Measurements from ENCODE around the gene GCK.

Gene GCK

GRCh38 chr7:44121761-44122420, 67.3 kb downstream of the GCK start:
- WGBS (ENCODE audit: extremely low coverage, insufficient coverage, insufficient read length): no CpG with 5 or more reads among the region's 12 CpGs

GRCh38 chr7:44120395-44120794, 68.8 kb downstream of the GCK start:
- Histone ChIP-seq H3K9me3 (ENCODE audit: insufficient read depth, low read depth, low read length) (no peaks in the 10 kb centered on the region), H4K12ac (ENCODE audit: low read depth, low read length) (no peak overlapping the region), H3K23ac (ENCODE audit: low read length) (no peak overlapping the region), H3K79me1 (ENCODE audit: low read length) (peaks cover 6% of the 10 kb centered on the region), H4K91ac (ENCODE audit: low read depth, low read length) (no peak overlapping the region), H2AK5ac (ENCODE audit: low read length) (no peak overlapping the region), H3K4ac (ENCODE audit: low read depth, low read length) (no peak overlapping the region), H3K79me2 (ENCODE audit: control insufficient read depth, insufficient read depth, low read length, poor library complexity) (no peaks in the 10 kb centered on the region), H3K14ac (ENCODE audit: low read length) (no peak overlapping the region), H3K4me2 (ENCODE audit: low read length) (no peak overlapping the region), H2BK12ac (ENCODE audit: low read length) (no peak overlapping the region), H3K27me3 (ENCODE audit: insufficient read depth, low read length) (no peaks in the 10 kb centered on the region), H2BK5ac (ENCODE audit: low read depth, low read length, poor library complexity) (no peak overlapping the region), H3K9ac (ENCODE audit: low read length) (no peak overlapping the region), H3K4me3 (ENCODE audit: low read depth, low read length) (no peak overlapping the region), H3K18ac (ENCODE audit: low read length) (no peak overlapping the region), H2AFZ (ENCODE audit: insufficient read depth, low read length, poor library complexity) (no peak overlapping the region), H4K8ac (ENCODE audit: low read depth, low read length) (no peak overlapping the region), H2BK120ac (ENCODE audit: insufficient read depth, low read length, poor library complexity) (no peak overlapping the region), H3K36me3 (ENCODE audit: control insufficient read depth in 1 of 2, insufficient read depth in 2 of 2, low read length in 2 of 2) (peaks cover 45 to 48% of the 10 kb centered on the region in 2 experiments), H3K4me1 (ENCODE audit: control insufficient read depth in 1 of 2, insufficient read depth in 2 of 2, low read length in 2 of 2) (peaks cover 0 to 2% of the 10 kb centered on the region in 2 experiments), H3K27ac (ENCODE audit: low read depth, low read length) (no peak overlapping the region)
- no peak for DNase-seq
- WGBS (ENCODE audit: extremely low coverage, insufficient coverage, insufficient read length): no CpG with 5 or more reads among the region's 6 CpGs

More at GRCh38 chr7:44121761-44122420, 67.3 kb downstream of the GCK start:
- Histone ChIP-seq H4K91ac (ENCODE audit: low read depth, low read length) (no peak overlapping the region), H2AK5ac (ENCODE audit: low read length) (no peak overlapping the region), H2BK120ac (ENCODE audit: insufficient read depth, low read length, poor library complexity) (no peak overlapping the region), H2BK12ac (ENCODE audit: low read length) (no peak overlapping the region), H3K18ac (ENCODE audit: low read length) (no peak overlapping the region), H3K14ac (ENCODE audit: low read length) (no peak overlapping the region), H3K27ac (ENCODE audit: low read depth, low read length) (no peak overlapping the region), H3K79me1 (ENCODE audit: low read length) (peaks cover 6% of the 10 kb centered on the region), H3K4me3 (ENCODE audit: low read depth, low read length) (no peak overlapping the region), H2BK5ac (ENCODE audit: low read depth, low read length, poor library complexity) (no peak overlapping the region), H2AFZ (ENCODE audit: insufficient read depth, low read length, poor library complexity) (no peak overlapping the region), H3K4me1 (ENCODE audit: control insufficient read depth in 1 of 2, insufficient read depth in 2 of 2, low read length in 2 of 2) (peaks cover 0 to 2% of the 10 kb centered on the region in 2 experiments), H3K4me2 (ENCODE audit: low read length) (no peak overlapping the region), H3K9me3 (ENCODE audit: insufficient read depth, low read depth, low read length) (no peaks in the 10 kb centered on the region), H3K4ac (ENCODE audit: low read depth, low read length) (no peak overlapping the region), H4K8ac (ENCODE audit: low read depth, low read length) (no peak overlapping the region), H3K79me2 (ENCODE audit: control insufficient read depth, insufficient read depth, low read length, poor library complexity) (no peaks in the 10 kb centered on the region), H4K12ac (ENCODE audit: low read depth, low read length) (no peak overlapping the region), H3K36me3 (ENCODE audit: control insufficient read depth in 1 of 2, insufficient read depth in 2 of 2, low read length in 2 of 2) (peaks cover 31 to 36% of the 10 kb centered on the region in 2 experiments), H3K27me3 (ENCODE audit: insufficient read depth, low read length) (no peaks in the 10 kb centered on the region), H3K9ac (ENCODE audit: low read length) (no peak overlapping the region), H3K23ac (ENCODE audit: low read length) (no peak overlapping the region)
- no peak for DNase-seq

GRCh38 chr7:44119829-44120380, 69.3 kb downstream of the GCK start:
- Histone ChIP-seq H3K4me3 (ENCODE audit: low read depth, low read length) (no peak overlapping the region), H3K27me3 (ENCODE audit: insufficient read depth, low read length) (no peaks in the 10 kb centered on the region), H3K4me1 (ENCODE audit: control insufficient read depth in 1 of 2, insufficient read depth in 2 of 2, low read length in 2 of 2) (peaks cover 0 to 2% of the 10 kb centered on the region in 2 experiments), H3K79me2 (ENCODE audit: control insufficient read depth, insufficient read depth, low read length, poor library complexity) (no peaks in the 10 kb centered on the region), H3K4ac (ENCODE audit: low read depth, low read length) (no peak overlapping the region), H3K27ac (ENCODE audit: low read depth, low read length) (no peak overlapping the region), H4K8ac (ENCODE audit: low read depth, low read length) (no peak overlapping the region), H3K9me3 (ENCODE audit: insufficient read depth, low read depth, low read length) (no peaks in the 10 kb centered on the region), H3K4me2 (ENCODE audit: low read length) (no peak overlapping the region), H3K23ac (ENCODE audit: low read length) (no peak overlapping the region), H3K18ac (ENCODE audit: low read length) (no peak overlapping the region), H2BK120ac (ENCODE audit: insufficient read depth, low read length, poor library complexity) (no peak overlapping the region), H2AFZ (ENCODE audit: insufficient read depth, low read length, poor library complexity) (no peak overlapping the region), H2AK5ac (ENCODE audit: low read length) (no peak overlapping the region), H2BK12ac (ENCODE audit: low read length) (no peak overlapping the region), H3K14ac (ENCODE audit: low read length) (no peak overlapping the region), H2BK5ac (ENCODE audit: low read depth, low read length, poor library complexity) (no peak overlapping the region), H3K79me1 (ENCODE audit: low read length) (peaks cover 6% of the 10 kb centered on the region), H4K91ac (ENCODE audit: low read depth, low read length) (no peak overlapping the region), H3K36me3 (ENCODE audit: control insufficient read depth in 1 of 2, insufficient read depth in 2 of 2, low read length in 2 of 2) (peaks cover 50 to 53% of the 10 kb centered on the region in 2 experiments), H3K9ac (ENCODE audit: low read length) (no peak overlapping the region), H4K12ac (ENCODE audit: low read depth, low read length) (no peak overlapping the region)
- DNase-seq: no peak
- no CpG with 5 or more reads among the region's 8 CpGs for WGBS (ENCODE audit: extremely low coverage, insufficient coverage, insufficient read length)

- H3K14ac ChIP-seq (ENCODE audit: low read length): no peak overlapping the region
- no peak overlapping the region for H4K91ac ChIP-seq (ENCODE audit: low read depth, low read length)
- no peaks in the 10 kb centered on the region for H3K79me1 ChIP-seq (ENCODE audit: low read length)
- H4K8ac ChIP-seq (ENCODE audit: low read depth, low read length): no peak overlapping the region
- H3K79me2 ChIP-seq (ENCODE audit: control insufficient read depth, insufficient read depth, low read length, poor library complexity): no peaks in the 10 kb centered on the region
- H3K9me3 ChIP-seq (ENCODE audit: insufficient read depth, low read depth, low read length): no peaks in the 10 kb centered on the region
- H2AK5ac ChIP-seq (ENCODE audit: low read length): no peak overlapping the region
- H3K4me2 ChIP-seq (ENCODE audit: low read length): no peak overlapping the region
- no peak overlapping the region for H3K23ac ChIP-seq (ENCODE audit: low read length)
- peaks cover 68 to 72% of the 10 kb centered on the region in 2 experiments for H3K36me3 ChIP-seq (ENCODE audit: control insufficient read depth in 1 of 2, insufficient read depth in 2 of 2, low read length in 2 of 2)
- no CpG with 5 or more reads among the region's 13 CpGs for WGBS (ENCODE audit: extremely low coverage, insufficient coverage, insufficient read length)
- no peak overlapping the region for H4K12ac ChIP-seq (ENCODE audit: low read depth, low read length)
- no peak overlapping the region for H3K18ac ChIP-seq (ENCODE audit: low read length)
- H2BK120ac ChIP-seq (ENCODE audit: insufficient read depth, low read length, poor library complexity): no peak overlapping the region
- DNase-seq: no peak
- H3K9ac ChIP-seq (ENCODE audit: low read length): no peak overlapping the region
- H3K4ac ChIP-seq (ENCODE audit: low read depth, low read length): no peak overlapping the region
- H3K4me1 ChIP-seq (ENCODE audit: control insufficient read depth in 1 of 2, insufficient read depth in 2 of 2, low read length in 2 of 2): peaks cover 0 to 2% of the 10 kb centered on the region in 2 experiments
- no peak overlapping the region for H3K4me3 ChIP-seq (ENCODE audit: low read depth, low read length)
- no peak overlapping the region for H2AFZ ChIP-seq (ENCODE audit: insufficient read depth, low read length, poor library complexity)
- no peak overlapping the region for H2BK5ac ChIP-seq (ENCODE audit: low read depth, low read length, poor library complexity)
- H3K27ac ChIP-seq (ENCODE audit: low read depth, low read length): no peak overlapping the region
- H2BK12ac ChIP-seq (ENCODE audit: low read length): no peak overlapping the region
- no peaks in the 10 kb centered on the region for H3K27me3 ChIP-seq (ENCODE audit: insufficient read depth, low read length)
Observed at GRCh38 chr7:44117801-44118429, 71.3 kb downstream of the GCK start.

All from trophoblast cell (in vitro differentiated cells and primary cell).